T-helper 1 cell treated with Interleukin-12 subunit alpha and Interleukin-12 subunit beta and Interleukin-4 antibody, amounts not matched to agents 30 ng/mL and 1 ng/mL, for 36 hours (primary cell): ENCODE measurements around the gene COL11A2. TPM values are rescaled to one million over a fixed set of nuclear protein-coding genes. Genes with fewer than 3 reads are reported as not detected.

ENCODE experiments used
- intact Hi-C: fragments of 100-400 bp; cut with micrococcal nuclease; formaldehyde crosslinking; loops from one replicate; pipeline ENCODE4 v1.15.1; 2024
- total RNA-seq: library from RNA; stranded (reverse); gene quantifications from 2 replicates; pipeline ENCODE4 v1.2.3, GENCODE V29; 2022

COL11A2 gene
- total RNA-seq, 1 donor from 2014 or later = 0.42 TPM

- intact Hi-C loops = loop anchor here (5.0 kb wide), 1 partner anchor 38 kb away; no protein-coding TSS in a partner anchor
These were observed 67.8 kb downstream of the COL11A2 start for GRCh38 chr6:33124525-33124901.

GRCh38 chr6:33123732-33124524 lies 68.3 kb downstream of the COL11A2 start:
- intact Hi-C loops = loop anchor here (1.0 to 5.0 kb wide), 4 partner anchors 24 to 124 kb away; no protein-coding TSS in a partner anchor

- intact Hi-C loops = loop anchor here (1.0 to 5.0 kb wide), 4 partner anchors 25 to 125 kb away; no protein-coding TSS in a partner anchor
These were observed 69.1 kb downstream of the COL11A2 start for GRCh38 chr6:33123181-33123580.

- intact Hi-C loops = loop anchor here (5.0 kb wide), 1 partner anchor 42 kb away; no protein-coding TSS in a partner anchor
These were observed 72.3 kb downstream of the COL11A2 start for GRCh38 chr6:33120001-33120400.

GRCh38 chr6:33118525-33119123 lies 73.6 kb downstream of the COL11A2 start:
- intact Hi-C loops = loop anchor here (1.0 kb wide), 3 partner anchors 30 to 130 kb away; no protein-coding TSS in a partner anchor

- intact Hi-C loops = loop anchor here (1.0 kb wide), 3 partner anchors 30 to 130 kb away; no protein-coding TSS in a partner anchor
These were observed 74.4 kb downstream of the COL11A2 start for GRCh38 chr6:33117811-33118277.

- intact Hi-C loops = no loop called here
These were observed 75.2 kb downstream of the COL11A2 start for GRCh38 chr6:33116841-33117711.

GRCh38 chr6:33116417-33116816 lies 75.8 kb downstream of the COL11A2 start:
- intact Hi-C loops = no loop called here

GRCh38 chr6:33114406-33114805 lies 77.9 kb downstream of the COL11A2 start:
- intact Hi-C loops = no loop called here

- intact Hi-C loops = no loop called here
These were observed 78.5 kb downstream of the COL11A2 start for GRCh38 chr6:33113755-33114154.

Other genes with a start within 250 kb of the COL11A2 start
- 49.5 and 58.5 TPM in 2 replicates for gene HLA-DMA, start 239.4 kb downstream of the COL11A2 start, total RNA-seq
- 313 and 336 TPM in 2 replicates for gene BRD2, start 223.9 kb downstream of the COL11A2 start, total RNA-seq
- 5.8 and 8.4 TPM in 2 replicates for gene HLA-DOA, start 182.9 kb downstream of the COL11A2 start, total RNA-seq
- gene HLA-DPA1, start 118.8 kb downstream of the COL11A2 start, total RNA-seq = 201 and 213 TPM in 2 replicates
- 93.9 and 99.1 TPM in 2 replicates for gene HLA-DPB1, start 116.5 kb downstream of the COL11A2 start, total RNA-seq
- gene RXRB, start 8.2 kb upstream of the COL11A2 start, total RNA-seq = 44.1 and 47.2 TPM in 2 replicates
- gene SLC39A7, start 8.4 kb upstream of the COL11A2 start, total RNA-seq = 60.7 and 62.1 TPM in 2 replicates
- 6.9 TPM in 2 replicates for gene HSD17B8, start 12.2 kb upstream of the COL11A2 start, total RNA-seq
- gene RING1, start 16.0 kb upstream of the COL11A2 start, total RNA-seq = 44.0 and 46.0 TPM in 2 replicates
- gene VPS52, start 79.4 kb upstream of the COL11A2 start, total RNA-seq = 64.0 and 71.6 TPM in 2 replicates
- gene RPS18, start 79.6 kb upstream of the COL11A2 start, total RNA-seq = 1,946 and 1,985 TPM in 2 replicates
- 17.1 and 19.7 TPM in 2 replicates for gene B3GALT4, start 84.7 kb upstream of the COL11A2 start, total RNA-seq
- gene WDR46, start 96.8 kb upstream of the COL11A2 start, total RNA-seq = 68.2 and 70.7 TPM in 2 replicates
- gene PFDN6, start 97.1 kb upstream of the COL11A2 start, total RNA-seq = 71.8 and 79.6 TPM in 2 replicates
- gene RGL2, start 106.5 kb upstream of the COL11A2 start, total RNA-seq = 45.7 and 46.5 TPM in 2 replicates
- 415 TPM in 2 replicates for gene TAPBP, start 121.6 kb upstream of the COL11A2 start, total RNA-seq
- 12.4 and 13.3 TPM in 2 replicates for gene ZBTB22, start 125.3 kb upstream of the COL11A2 start, total RNA-seq
- 76.7 and 80.6 TPM in 2 replicates for gene DAXX, start 130.5 kb upstream of the COL11A2 start, total RNA-seq
- gene KIFC1, start 199.4 kb upstream of the COL11A2 start, total RNA-seq = 76.1 and 76.9 TPM in 2 replicates
- gene PHF1, start 218.5 kb upstream of the COL11A2 start, total RNA-seq = 37.1 and 38.5 TPM in 2 replicates
- gene CUTA, start 225.6 kb upstream of the COL11A2 start, total RNA-seq = 134 and 135 TPM in 2 replicates
- gene SYNGAP1, start 227.6 kb upstream of the COL11A2 start, total RNA-seq = 31.8 and 32.4 TPM in 2 replicates